Fibroblast of villous mesenchyme (primary cell): ENCODE measurements around the gene RYR1. TPM values are rescaled to one million over a fixed set of nuclear protein-coding genes. Genes with fewer than 3 reads are reported as not detected.

Experiments
- DNase-seq: peaks from one replicate; pipeline ENCODE4 v3.0.0-alpha.2; 2010; ENCODE audit warnings: low read depth
- H3K4me3 ChIP-seq: 2 replicates; pipeline ENCODE4 v1.5.1; 2011; ENCODE audit warnings: low read depth, mild to moderate bottlenecking, low read length
- CTCF ChIP-seq: IDR thresholded peaks from 2 replicates; pipeline ENCODE4 v1.5.1; 2012; ENCODE audit warnings: low read depth, mild to moderate bottlenecking, low read length; ENCODE audit not compliant: insufficient read depth
- total RNA-seq: library from RNA; depleted of rRNA; stranded (reverse); fragments of >200 nt; gene quantifications from 2 replicates; pipeline ENCODE4 v1.2.3, GENCODE V29; 2012

RYR1 gene
- total RNA-seq, 1 donor: under 0.01 TPM

DNA sequence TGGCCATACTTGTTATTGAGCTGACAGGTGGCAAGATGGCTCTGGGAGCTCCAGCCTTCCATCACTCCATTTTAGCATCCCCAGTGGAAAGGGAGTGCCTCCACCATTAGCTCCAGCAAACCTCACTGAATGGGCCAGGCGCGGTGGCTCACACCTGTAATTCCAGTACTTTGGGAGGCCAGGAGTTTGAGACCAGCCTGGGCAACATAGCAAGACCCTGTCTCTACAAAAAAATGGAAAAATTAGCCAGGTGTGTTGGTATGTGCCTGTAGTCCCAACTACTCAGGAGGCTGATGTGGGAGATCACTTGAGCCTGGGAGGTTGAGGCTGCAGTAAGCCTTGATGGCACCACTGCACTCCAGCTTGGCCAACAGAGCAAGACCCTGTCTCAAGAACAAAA lies 98.0 kb downstream of the RYR1 start:
- no peak for DNase-seq
- no peak overlapping the region for H3K4me3 ChIP-seq
- no peak for TF ChIP-seq CTCF

GRCh38 chr19:38532939-38533338 lies 99.4 kb downstream of the RYR1 start:
- no peak overlapping the region for H3K4me3 ChIP-seq
- TF ChIP-seq CTCF: no peak
- DNase-seq: no peak

DNA sequence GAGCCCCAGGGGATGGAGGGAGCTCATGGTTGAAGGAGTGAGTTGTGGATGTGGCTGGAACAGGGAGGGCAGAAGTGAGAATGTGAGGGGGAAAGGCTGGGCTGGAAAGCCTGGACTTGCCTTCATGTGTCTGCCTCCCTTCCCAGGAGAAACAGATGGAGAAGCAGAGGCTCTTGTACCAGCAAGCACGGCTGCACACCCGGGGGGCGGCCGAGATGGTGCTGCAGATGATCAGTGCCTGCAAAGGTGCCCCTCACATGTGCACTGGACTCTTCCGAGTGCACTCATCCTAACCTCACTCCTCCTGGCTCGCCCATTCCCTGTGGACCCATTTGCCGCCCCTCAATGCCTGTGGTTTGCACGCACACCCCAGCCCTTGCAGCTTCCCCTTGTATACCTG lies 101.1 kb downstream of the RYR1 start:
- H3K4me3 ChIP-seq: no peak overlapping the region
- no peak for TF ChIP-seq CTCF
- DNase-seq: no peak

DNA sequence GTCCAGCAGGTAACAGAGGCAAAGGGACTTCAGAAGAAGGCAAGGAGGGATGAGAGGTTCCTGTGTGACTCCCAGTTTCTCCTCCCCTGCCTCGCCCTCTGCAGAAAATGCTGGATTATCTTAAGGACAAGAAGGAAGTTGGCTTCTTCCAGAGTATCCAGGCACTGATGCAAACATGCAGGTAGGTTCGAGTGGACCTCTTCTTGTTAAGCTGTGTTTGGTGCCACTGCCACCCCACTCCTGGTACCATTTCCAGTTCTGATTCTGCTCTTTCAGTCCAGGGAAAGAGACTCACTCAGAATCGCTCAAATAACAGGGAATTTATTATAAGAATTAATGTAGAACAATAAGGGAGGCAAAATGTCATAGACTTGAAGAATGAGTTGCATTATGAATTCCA lies 101.7 kb downstream of the RYR1 start:
- no peak overlapping the region for H3K4me3 ChIP-seq
- DNase-seq: no peak
- TF ChIP-seq CTCF: no peak

DNA sequence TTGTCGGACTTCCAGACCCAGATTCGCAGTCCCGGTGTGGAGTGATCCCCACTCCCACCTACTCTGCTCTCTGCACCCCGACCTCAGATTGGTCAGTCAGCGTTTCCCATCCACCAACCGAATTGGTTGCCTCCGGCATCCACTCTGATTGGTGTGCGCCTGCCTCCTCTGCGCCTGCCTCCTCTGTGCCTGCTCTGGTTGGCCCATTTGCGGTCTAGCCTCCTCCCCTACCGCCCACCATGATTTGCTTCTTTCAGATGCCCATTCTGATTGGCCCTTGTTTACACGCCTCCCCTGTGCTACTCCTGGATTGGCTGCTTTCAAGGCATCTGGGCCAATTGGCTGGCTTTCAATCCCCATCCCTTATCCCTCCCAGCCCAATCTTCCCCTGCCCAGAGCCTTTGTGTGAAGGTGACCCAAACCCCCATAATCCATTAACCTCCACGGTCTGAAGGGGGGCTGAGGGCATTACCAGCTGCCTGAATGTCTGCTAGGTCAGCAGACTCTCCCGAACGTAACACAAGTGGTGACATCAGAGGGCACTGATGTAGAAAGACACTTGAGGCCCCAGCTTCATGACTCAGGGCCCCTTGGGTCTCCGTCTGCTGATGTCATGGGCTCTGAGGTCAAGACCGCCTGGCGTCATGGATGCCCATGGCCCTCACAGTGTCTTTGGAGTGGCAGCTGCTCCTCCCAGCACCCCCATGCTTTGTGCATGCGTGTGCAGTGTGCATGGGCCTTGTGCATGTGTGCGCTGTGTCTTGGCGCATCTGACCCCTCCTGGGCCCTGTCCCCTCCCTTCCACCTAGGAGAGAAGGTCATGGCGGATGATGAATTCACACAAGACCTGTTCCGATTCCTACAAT lies 103.8 kb downstream of the RYR1 start:
- TF ChIP-seq CTCF: no peak
- DNase-seq: no peak
- H3K4me3 ChIP-seq: no peak overlapping the region

- DNase-seq: no peak
- no peak overlapping the region for H3K4me3 ChIP-seq
- TF ChIP-seq CTCF: no peak
Measured at GRCh38 chr19:38538386-38538785, 104.9 kb downstream of the RYR1 start.

DNA sequence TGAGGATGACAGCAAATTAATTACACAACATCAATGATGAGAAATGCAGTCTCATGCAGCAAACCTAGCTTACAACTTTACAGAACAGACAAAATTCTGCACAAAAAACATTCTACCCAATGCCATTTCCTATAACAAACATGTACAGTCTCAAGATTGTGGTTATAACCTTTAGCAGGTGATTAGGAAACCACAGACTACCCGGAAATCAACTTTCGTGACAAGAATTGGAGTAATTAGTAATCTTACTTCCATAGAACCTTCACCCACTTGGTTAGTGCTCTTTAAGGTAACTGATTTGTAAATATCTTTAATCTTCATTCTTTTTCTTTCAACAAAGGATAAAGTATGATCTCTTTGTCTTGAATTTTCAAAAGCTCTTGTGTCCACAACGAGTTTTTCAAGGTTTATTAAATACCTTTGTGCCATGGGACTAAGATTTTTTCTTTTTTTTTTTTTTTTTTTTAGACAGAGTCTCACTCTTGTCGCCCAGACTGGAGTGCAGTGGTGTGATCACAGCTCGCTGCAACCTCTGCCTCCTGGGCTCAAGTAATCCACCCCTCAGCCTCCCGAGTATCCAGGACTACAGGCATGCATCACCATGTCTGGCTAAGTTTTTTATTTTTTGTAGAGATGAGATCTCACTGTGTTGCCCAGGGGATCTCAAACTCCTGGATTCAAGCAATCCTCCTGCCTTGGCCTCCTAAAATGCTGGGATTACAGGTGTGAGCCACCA lies 105.5 kb downstream of the RYR1 start:
- no peak for TF ChIP-seq CTCF
- H3K4me3 ChIP-seq: no peak overlapping the region
- DNase-seq: no peak
